ENCODE data around the gene EPM2A. TPM values are rescaled to one million over a fixed set of nuclear protein-coding genes. Genes with fewer than 3 reads are reported as not detected.

The EPM2A gene
- total RNA-seq, 1 donor from 2014 or later = 9.6 TPM

- TF ChIP-seq EZH2 (IDR thresholded peaks at IDR 0.05) = no peak
- TF ChIP-seq CTCF (IDR thresholded peaks at IDR 0.05) = no peak
- TF ChIP-seq EZH2phosphoT487 (IDR thresholded peaks at IDR 0.05) = no peak
- no peaks in the 10 kb centered on the region for H3K27me3 Mint-ChIP-seq (ENCODE audit: insufficient read depth, low read depth)
- H2AFZ ChIP-seq (replicated peaks) = no peak overlapping the region
- no peaks in the 10 kb centered on the region for H3K36me3 ChIP-seq
- H3K4me3 ChIP-seq = no peak overlapping the region
- H3K4me1 ChIP-seq = no peaks in the 10 kb centered on the region
- H4K20me1 ChIP-seq (ENCODE audit: low read depth) = no peaks in the 10 kb centered on the region
- no peak overlapping the region for H3K27ac ChIP-seq
- no peaks in the 10 kb centered on the region for H3K9me3 Mint-ChIP-seq
- DNase-seq (ENCODE audit: low spot score) = no peak
- H3K36me3 Mint-ChIP-seq = no peaks in the 10 kb centered on the region
- H3K4me2 ChIP-seq = no peak overlapping the region
- H3K9me3 ChIP-seq (ENCODE audit: low read depth) = no peaks in the 10 kb centered on the region
- H3K79me2 ChIP-seq (ENCODE audit: low read depth) = no peaks in the 10 kb centered on the region
- no peak overlapping the region for H3K4me3 Mint-ChIP-seq
- no peak overlapping the region for H3K27ac Mint-ChIP-seq
- no peak overlapping the region for H3K9ac ChIP-seq
- H3K4me1 Mint-ChIP-seq = no peaks in the 10 kb centered on the region
- no peaks in the 10 kb centered on the region for H3K27me3 ChIP-seq
- H3F3A ChIP-seq (ENCODE audit: low read depth) = no peaks in the 10 kb centered on the region
Measured at GRCh38 chr6:145621776-145622175, 113.5 kb downstream of the EPM2A start.

GRCh38 chr6:145620088-145620487 lies 115.2 kb downstream of the EPM2A start:
- H3K27ac Mint-ChIP-seq = no peak overlapping the region
- H3K27me3 Mint-ChIP-seq (ENCODE audit: insufficient read depth, low read depth) = no peaks in the 10 kb centered on the region
- Histone ChIP-seq H3F3A (ENCODE audit: low read depth) (no peaks in the 10 kb centered on the region), H3K4me2 (no peak overlapping the region), H3K27me3 (no peaks in the 10 kb centered on the region), H3K9me3 (ENCODE audit: low read depth) (no peaks in the 10 kb centered on the region), H3K36me3 (no peaks in the 10 kb centered on the region), H3K9ac (no peak overlapping the region), H3K79me2 (ENCODE audit: low read depth) (no peaks in the 10 kb centered on the region), H3K27ac (no peak overlapping the region), H2AFZ (replicated peaks) (no peak overlapping the region), H3K4me3 (no peak overlapping the region), H4K20me1 (ENCODE audit: low read depth) (no peaks in the 10 kb centered on the region), H3K4me1 (no peaks in the 10 kb centered on the region)
- TF ChIP-seq EZH2phosphoT487 (IDR thresholded peaks at IDR 0.05) (no peak), CTCF (IDR thresholded peaks at IDR 0.05) (no peak), EZH2 (IDR thresholded peaks at IDR 0.05) (no peak)
- no peak overlapping the region for H3K4me3 Mint-ChIP-seq
- no peaks in the 10 kb centered on the region for H3K9me3 Mint-ChIP-seq
- no peak for DNase-seq (ENCODE audit: low spot score)
- H3K4me1 Mint-ChIP-seq = no peaks in the 10 kb centered on the region
- H3K36me3 Mint-ChIP-seq = no peaks in the 10 kb centered on the region

GRCh38 chr6:145609521-145609920 lies 125.8 kb downstream of the EPM2A start:
- H3K4me2 ChIP-seq = no peak overlapping the region
- no peak overlapping the region for H3K27ac ChIP-seq
- TF ChIP-seq EZH2phosphoT487 (IDR thresholded peaks at IDR 0.05) = no peak
- no peak for TF ChIP-seq CTCF (IDR thresholded peaks at IDR 0.05)
- TF ChIP-seq EZH2 (IDR thresholded peaks at IDR 0.05) = no peak
- H3K9ac ChIP-seq = no peak overlapping the region
- no peak overlapping the region for H3K4me3 ChIP-seq
- H2AFZ ChIP-seq (replicated peaks) = no peak overlapping the region
- no peaks in the 10 kb centered on the region for H4K20me1 ChIP-seq (ENCODE audit: low read depth)
- Mint-ChIP-seq H3K36me3 (no peaks in the 10 kb centered on the region), H3K9me3 (no peaks in the 10 kb centered on the region), H3K4me1 (no peaks in the 10 kb centered on the region), H3K27me3 (ENCODE audit: insufficient read depth, low read depth) (no peaks in the 10 kb centered on the region), H3K27ac (no peak overlapping the region), H3K4me3 (no peak overlapping the region)
- H3K4me1 ChIP-seq = no peaks in the 10 kb centered on the region
- no peak for DNase-seq (ENCODE audit: low spot score)
- no peaks in the 10 kb centered on the region for H3K9me3 ChIP-seq (ENCODE audit: low read depth)
- no peaks in the 10 kb centered on the region for H3K79me2 ChIP-seq (ENCODE audit: low read depth)
- H3F3A ChIP-seq (ENCODE audit: low read depth) = no peaks in the 10 kb centered on the region
- H3K36me3 ChIP-seq = no peaks in the 10 kb centered on the region
- H3K27me3 ChIP-seq = no peaks in the 10 kb centered on the region
